T-helper 22 cell (primary cell): Measurements from ENCODE around the gene PEMT.

Source experiments
- DNase-seq: peaks from one replicate; pipeline ENCODE4 v3.0.0-alpha.2; 2020; ENCODE audit warnings: low read depth

Gene PEMT

GRCh38 chr17:17535957-17536356, 55.6 kb downstream of the PEMT start:
- no peak for DNase-seq

- no peak for DNase-seq
Measured at GRCh38 chr17:17533901-17534441, 57.5 kb downstream of the PEMT start.

GRCh38 chr17:17532991-17533390, 58.5 kb downstream of the PEMT start:
- DNase-seq, result no peak

DNA sequence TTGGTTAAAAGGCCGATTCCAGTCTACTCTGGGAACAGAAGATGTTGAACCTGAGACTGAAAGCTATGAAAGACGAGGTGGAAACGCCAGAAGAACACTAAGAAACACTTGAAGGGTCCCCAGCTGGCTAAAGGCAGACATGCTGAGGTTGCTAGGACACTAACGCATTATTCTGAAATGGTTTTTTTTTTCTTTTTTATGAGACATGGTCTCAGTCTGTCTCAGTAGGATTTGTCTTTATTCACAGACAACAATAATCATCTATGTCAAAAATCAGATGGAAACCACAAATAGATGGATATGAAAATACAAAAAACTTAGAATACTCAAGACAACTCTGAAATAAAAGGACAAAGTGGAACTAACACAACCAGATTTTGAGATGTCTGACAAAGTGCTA, 60.4 kb downstream of the PEMT start:
- DNase-seq, result no peak

- no peak for DNase-seq
Measured at GRCh38 chr17:17528696-17529652, 62.5 kb downstream of the PEMT start.

DNA sequence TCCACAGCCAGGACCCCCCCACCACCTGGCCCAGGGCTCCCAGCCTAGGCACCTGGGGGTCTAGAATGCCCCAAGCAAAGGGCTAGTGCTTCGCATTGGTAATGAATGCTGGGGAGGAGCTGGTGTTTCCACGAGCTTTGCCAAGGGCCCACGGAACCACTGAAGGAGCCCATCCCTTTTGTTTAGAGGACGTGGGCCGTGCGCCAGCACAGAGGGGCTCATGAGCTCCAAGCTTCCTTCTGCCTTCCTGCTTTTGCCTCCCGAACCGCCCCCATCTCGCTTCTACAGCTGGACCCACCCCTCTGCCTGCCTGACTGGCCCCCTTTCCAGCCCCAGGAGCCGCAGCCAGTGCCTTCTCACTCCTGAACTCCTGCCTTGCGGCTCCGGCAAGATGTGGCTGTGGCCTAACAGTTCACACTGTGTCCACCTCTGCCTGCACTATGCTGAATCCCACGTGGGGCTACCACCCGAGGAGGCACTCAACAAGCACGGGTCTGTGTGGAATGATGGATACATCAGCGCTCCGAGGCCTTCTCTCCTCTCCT, 63.5 kb downstream of the PEMT start:
- no peak for DNase-seq

- DNase-seq, result no peak
Measured at GRCh38 chr17:17527534-17527933, 64.0 kb downstream of the PEMT start.

DNA sequence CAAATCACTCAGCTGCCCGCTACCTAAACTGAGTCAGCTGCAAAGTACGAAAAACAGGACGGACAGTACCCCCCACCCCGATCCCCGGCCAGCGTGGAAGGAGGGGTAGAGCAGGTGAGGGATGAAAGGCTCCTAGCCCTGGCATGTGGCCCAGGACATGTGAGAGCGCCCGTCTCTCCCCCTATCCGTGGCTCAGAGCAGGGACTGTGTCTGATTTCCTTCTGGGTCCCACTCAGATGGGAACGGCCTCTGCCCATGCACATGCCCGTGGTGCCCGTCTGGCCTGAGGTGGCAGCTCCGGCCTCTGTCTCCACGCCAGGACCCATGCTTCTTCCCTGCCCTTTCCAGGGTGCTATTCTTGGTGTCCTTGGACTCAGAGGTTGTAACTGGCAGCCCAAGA, 65.1 kb downstream of the PEMT start:
- no peak for DNase-seq

GRCh38 chr17:17525956-17526355, 65.6 kb downstream of the PEMT start:
- DNase-seq, result no peak

DNA sequence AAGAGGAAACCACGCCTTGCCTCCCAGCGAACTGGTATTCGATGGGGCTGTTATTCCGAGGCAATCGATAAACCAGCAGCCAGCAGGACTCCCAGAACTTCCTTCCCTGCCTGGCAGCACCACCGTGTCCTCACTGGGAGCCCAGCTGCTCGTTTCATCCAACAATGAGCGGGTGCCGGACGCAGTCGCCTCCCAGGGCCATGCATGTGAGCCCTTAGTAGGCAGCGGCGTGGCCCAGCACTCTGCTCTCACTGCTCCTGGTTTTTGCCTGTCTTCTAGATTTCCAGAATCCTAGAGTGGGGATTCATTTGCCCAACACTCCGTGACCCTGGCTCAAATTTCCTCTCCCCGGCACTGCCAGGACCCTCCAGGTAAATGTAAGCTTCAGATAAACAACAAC, 66.2 kb downstream of the PEMT start:
- DNase-seq, result no peak

DNA sequence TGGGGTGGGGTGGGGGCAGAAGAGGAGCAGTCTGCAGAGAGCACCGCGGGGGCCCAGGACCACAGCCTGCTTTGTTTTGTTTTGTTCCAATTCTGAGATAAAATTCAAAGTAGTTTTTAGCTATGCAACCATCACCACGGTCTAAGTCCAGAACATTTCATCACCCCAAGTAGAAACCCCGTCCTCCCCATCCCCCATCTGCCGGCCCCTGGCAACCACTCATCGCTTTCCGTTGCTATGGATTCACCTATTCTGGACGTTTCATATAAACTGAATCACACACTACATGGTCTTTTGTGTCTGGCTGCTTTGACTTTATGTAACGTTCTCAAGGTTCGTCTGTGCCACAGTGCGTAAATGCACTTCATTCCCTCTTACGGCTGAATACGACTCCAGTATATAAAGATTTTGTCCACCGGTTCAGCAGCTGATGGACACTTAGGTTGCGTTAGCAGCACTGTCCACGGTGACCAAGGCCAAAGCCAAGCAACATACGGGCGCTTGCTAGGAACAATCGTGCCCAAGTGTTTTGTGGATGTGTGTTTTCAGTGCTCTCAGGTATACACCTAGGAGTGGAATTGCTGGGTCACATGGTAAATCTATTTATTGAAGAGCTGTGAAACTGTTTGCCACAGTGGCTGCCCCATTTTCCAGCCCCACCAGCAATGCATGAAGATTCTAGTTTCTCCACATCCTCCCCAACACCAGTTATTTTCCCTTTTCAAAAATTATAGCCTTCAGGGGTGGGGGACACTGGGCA, 67.6 kb downstream of the PEMT start:
- DNase-seq, result no peak

- DNase-seq, result no peak
Measured at GRCh38 chr17:17523001-17523730, 68.3 kb downstream of the PEMT start.

- no peak for DNase-seq
Measured at GRCh38 chr17:17520599-17521232, 70.8 kb downstream of the PEMT start.

- no peak for DNase-seq
Measured at GRCh38 chr17:17519886-17520285, 71.6 kb downstream of the PEMT start.

DNA sequence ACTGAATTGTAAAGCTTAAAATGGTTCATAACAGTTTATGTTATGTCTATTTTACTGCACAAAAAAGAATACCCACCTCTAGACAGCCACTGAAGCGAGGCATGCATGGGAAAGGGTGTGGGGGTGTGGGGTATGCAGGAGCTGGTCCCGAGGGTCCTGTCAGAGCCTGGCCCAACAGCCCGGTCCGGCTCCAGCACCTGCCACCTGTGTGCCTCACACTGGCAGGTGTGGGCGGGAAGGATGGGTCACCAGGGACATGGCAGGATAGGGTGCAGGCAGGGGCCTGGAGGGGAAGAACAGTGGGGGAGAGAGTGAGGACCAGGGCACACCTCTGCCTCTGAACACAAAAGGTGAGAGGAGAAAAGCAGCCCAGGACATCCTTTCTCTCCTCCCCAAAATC, 72.6 kb downstream of the PEMT start:
- no peak for DNase-seq

DNA sequence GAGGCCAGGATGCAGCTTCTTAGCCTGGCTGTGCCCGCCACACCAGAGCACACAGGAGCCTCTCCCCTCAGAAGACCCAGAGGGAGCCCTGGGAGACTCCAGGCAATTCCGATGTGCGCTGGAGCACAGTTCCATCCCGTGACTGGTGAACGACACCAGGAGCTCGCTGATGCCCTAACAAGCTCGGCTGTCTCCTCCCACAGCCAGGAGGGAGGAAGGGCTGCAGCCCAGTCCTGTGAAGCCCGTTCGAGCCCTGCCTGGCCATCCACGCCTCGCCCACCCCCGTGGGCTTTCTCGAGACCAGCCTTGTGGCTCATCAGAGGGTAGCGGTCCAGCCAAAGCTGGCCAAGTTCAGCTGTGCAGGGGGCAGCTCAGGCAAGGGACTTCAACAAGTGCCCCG, 73.5 kb downstream of the PEMT start:
- no peak for DNase-seq

DNA sequence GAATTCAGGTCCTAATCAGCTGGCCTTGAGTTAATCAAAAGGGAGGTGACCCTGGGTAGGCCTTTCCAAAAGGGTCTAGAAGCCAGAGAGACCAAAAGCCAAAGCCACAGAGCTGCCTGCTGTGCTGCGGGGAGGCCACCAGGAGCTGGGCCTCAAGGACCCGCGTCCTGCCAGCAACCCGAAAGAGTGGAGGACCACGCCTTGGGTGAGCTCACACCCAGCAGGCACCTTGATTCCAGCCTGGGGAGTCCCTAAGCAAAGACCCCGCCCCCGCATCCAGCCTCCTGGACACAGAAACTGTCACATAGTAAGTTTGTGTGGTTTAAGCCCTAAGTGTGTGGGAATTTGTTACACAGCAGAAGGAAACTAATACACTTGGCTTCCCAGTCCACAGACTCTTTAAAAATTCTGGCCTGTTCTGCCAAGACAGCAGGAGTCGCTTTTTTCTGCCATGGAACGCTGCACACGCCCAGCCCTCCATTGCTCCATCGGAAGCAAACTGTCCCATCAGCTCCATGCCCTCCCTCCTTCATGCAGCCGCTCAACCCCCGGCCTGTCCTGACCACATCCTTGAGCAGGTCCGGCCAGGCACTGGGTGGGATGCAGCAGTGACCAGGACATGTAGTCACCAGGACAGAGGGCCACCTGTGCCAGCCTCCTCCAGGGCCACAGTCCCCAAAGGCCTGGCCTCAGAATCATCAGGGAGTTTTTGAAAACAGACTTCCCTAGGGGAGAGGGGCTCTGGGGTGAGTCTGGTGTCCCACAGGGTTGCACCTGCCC, 74.4 kb downstream of the PEMT start:
- no peak for DNase-seq

- no peak for DNase-seq
Measured at GRCh38 chr17:17515934-17516930, 75.3 kb downstream of the PEMT start.
